NCI-H524 treated with DMSO at 0.1 percent for 48 hours (cell line): Measurements from ENCODE around the gene AFAP1L2.

ENCODE experiments used
- DNase-seq: peaks from one replicate; lab custom pipeline; 2025; lab: John Stamatoyannopoulos, UW

The AFAP1L2 gene

DNA sequence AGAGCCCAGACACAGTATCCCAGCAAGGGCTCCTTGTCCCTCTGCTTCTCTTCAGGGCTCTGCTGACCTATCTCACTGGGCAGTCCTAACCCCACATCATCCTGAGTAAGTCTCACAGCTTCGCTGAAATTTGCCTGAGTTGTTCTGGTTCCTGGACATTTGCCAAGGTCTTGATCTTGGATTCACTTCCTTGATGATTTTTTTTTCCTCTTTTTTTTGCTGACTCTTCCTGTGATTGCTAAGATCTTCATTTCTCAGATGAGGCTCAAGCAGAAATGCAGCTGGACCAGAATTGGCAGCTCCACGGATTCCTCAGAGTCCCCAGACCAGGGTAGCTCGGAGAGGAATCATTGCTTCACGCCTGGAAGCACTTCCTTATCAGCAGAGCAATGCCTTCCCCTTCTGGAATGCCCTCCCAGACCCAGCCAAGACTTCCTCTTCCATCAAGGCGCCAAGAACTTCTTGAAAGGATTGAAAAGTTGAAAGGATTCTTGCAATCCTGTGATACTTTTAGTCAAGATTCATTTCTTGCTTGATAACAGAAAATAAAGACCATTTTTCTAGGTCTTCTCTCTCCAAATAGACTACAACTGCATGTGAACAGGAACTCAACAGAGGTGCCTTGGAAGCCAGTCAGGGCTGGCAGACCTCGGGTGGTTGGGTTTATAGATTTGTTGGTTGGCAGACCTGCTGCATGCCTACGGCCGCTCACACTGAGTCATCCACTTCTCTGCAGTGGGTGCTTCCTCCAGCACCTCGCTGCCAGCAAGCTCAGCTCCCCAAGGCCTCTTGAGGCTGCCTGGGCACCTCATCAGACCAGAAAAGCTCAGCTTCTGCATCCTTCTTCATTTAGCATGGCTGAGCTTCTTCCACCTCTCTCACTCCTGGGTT is 8.8 kb upstream of the AFAP1L2 start:
- DNase-seq = no peak

DNA sequence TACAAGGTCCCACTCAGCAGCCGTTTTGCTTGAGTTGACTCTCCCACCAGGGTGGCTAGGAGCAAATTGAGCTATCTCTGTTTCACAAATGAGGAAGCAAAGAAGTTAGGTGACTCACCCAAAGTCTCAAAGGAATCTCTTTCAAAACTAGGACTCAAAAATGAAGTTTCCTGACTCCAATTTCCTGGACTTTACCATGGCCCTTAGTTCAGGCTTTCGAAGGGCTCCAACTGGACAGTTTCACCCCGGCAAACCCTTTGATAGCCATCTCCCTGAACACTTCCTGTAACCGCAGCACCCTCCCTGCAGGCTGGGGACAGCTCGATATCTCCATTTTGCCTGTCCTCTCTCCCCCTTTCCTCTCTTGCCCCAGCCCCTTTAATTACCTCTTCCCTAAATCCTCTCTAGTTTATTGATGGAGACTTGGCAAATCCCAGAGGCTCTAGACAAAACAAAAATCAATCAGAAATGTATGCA is 4.7 kb upstream of the AFAP1L2 start:
- DNase-seq = no peak

DNA sequence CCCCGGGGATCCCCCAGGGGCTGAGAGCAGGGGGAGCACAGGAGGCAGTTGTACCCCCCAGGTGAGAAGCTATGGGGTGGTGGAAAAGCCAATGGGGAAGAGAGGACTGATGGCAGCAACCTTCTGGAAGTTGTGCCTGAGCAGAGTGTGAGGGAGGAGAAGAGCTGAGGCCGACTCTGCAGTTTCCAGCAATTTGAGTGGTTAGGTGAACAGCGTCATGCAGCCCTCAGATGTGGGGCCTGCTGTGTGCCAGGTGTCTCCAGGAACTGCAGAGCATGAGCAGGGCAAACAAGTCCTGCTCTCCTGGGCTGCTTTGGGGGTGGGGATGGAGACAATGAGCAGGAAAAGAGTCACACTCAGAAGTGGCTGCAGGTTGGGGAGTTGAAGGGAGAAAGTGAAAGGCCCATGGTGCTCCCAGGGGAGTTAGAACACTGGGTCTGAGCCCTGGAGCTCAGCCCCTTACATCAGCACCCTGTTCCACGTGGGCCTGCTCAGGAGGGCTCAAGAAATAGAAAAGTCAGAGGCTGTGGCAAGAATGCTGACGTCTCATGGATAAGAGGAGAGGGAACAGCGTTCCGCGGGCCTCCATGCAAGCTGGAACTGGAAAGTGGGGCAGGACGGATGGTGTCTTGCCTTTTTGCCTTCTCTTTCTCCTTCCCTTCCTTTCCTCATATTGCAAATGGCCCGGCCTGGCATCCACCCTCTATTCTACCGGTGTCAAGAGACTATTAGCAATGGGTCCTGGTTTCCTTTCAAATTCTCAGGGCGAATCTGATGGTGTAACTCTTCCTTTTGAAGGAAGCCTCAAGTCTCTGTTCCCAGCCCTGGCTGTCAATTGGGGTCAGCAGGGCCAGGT is 4.0 kb upstream of the AFAP1L2 start:
- no peak for DNase-seq

- no peak for DNase-seq
Measured at GRCh38 chr10:114406455-114406854, 2.2 kb upstream of the AFAP1L2 start.

DNA sequence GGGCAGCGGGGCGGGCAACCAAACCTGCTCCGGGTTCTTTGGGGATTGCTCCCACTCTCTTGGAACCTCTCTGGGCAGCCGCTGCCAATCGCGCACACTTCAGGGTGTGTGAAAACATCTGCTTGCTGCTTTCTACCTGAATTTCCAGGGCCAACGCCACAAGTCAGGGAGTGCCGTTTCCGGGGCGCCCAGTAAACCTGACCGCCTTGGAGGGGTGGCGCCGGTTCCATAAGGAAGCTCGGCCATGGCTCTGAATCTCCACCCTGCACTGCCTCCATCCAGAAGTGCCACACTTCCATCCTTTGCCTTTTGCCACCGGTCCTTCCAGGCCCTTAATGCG is 679 bp upstream of the AFAP1L2 start:
- no peak for DNase-seq

DNA sequence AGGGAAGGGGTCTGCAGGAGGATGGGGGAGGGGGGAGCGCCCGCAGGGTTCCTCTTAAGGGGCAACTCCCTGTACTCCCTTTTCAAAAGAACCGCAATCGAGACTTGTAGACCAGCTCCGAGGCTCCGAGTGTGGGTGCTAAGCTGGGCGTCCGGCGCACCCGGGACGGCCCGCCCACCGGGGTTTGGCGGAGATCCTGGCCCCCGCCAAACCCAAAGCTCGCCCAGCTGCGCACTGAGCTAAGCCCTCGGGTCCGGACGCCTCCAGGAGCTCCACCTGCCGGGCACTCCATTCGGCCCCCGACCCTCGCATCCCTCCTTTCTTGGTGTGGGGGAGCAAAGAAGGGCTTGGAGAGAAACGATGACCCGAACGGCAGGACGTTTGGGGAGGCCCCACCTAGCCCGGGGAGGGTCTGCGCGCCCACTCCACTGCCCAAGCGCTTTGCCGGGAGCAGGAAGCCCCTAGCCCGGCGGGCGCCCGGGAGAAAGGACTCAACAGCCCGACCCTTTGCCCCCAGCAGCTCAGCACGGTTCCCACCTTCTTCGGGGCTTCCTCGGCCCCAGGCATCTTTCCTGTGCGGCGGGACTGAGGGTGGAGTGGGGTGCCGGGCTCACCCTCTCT is 651 bp downstream of the AFAP1L2 start:
- DNase-seq = no peak

- DNase-seq = no peak
Measured at GRCh38 chr10:114402871-114403540, 1.3 kb downstream of the AFAP1L2 start.

GRCh38 chr10:114402233-114402632 is 2.1 kb downstream of the AFAP1L2 start:
- no peak for DNase-seq

DNA sequence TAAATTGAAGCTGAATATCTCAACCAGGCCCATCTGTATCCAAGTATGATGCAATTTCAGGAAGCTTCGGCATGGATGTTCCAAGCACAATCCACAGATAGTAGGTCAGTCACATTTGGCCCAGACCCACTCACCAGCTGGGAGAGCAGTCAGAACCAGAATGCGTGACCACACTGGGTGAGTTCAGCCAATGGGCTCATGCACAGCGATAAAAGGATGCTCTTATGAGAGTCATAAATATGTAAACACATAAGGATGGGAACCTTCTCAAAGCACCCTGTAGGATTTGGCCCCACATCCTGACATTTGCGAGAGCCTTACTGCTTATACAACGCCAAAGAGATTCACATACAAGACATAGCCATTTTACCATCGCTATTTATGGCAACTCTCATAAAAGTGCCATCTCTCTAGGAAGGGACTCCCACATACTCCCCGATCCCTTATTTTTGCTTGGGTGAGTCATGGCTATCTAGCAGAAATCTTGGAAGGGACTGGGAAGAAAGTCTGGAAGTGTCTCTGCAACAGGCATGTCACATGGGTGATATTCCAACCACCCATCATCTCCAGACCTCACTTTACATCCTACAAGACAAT is 3.0 kb downstream of the AFAP1L2 start:
- no peak for DNase-seq

GRCh38 chr10:114400091-114400490 is 4.2 kb downstream of the AFAP1L2 start:
- DNase-seq = no peak

GRCh38 chr10:114399576-114399975 is 4.7 kb downstream of the AFAP1L2 start:
- no peak for DNase-seq

GRCh38 chr10:114398587-114399331 is 5.5 kb downstream of the AFAP1L2 start:
- no peak for DNase-seq

DNA sequence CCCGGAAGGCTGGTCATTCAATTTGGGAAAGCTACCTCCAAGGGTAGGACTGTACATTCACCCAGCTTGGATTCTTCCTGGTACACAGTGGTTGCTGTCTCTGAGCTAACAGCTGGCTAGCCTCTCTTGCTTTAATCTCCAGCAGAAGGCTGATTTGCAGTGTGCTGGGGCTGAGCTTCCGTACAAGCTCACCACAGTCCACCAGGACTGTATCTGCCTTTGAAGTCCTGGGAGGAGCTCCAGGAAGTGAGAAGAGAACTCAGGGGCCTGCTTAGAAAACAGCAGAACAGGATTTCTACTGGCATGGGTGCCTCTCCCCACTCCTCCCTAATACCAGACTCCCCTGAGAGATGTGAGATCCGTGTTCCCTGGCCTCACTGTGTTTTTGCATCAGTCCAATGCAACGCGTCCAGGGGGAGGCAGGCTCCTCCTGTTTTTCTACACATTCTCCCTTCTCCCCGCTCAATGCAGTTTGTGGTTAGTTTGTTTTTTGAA is 6.6 kb downstream of the AFAP1L2 start:
- no peak for DNase-seq

- no peak for DNase-seq
Measured at GRCh38 chr10:114396464-114396863, 7.8 kb downstream of the AFAP1L2 start.

DNA sequence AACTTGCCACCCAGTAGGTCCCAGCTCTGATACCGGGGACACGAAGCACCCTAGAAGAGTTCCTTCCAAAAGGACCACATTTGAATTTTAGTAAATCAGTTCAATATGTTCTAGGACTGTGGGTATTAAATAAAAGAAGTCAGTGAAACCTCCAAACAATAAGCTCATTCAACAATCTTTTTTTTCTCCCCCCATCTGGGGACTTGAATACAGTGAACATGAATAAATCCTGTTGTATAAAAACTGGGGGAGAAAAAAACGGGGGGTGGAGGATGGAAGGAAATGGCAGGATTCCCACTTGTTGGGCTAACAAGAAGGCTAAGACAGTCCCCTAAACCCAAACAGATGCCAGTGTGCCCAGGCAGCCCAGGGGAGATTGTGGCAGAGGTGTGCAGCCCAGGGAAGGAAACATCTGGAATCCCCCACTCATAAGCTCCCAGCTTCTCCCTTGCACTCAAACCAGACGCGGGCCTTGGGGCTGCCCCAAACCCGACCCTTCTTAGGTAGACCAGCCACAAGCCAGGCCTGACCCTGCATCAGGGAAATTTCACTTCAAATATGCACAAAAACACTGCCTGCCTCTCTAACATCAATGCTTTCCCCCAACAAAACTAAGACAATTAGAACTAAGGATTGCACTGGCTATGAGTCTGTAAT is 8.8 kb downstream of the AFAP1L2 start:
- DNase-seq = no peak

DNA sequence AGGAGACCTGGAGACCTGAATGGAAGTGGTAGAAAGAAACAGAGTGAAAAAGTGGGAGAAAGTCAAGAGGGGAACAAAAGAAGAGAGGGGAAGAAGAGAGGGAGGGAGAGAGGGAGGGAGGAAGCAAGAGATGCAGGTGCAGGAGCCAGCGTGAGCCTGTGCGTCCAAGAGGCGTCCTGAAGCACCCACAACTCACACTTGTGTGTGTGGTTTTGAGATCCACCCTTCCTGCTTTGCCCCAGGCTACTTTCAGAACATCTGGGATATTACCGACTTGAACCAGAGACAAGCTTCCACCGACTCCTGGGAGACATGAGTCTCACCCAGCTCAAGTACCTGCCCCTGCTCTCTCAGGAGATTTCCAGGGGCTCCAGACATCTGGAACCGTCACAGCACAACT is 9.8 kb downstream of the AFAP1L2 start:
- no peak for DNase-seq

GRCh38 chr10:114393886-114394285 is 10.4 kb downstream of the AFAP1L2 start:
- DNase-seq = no peak

DNA sequence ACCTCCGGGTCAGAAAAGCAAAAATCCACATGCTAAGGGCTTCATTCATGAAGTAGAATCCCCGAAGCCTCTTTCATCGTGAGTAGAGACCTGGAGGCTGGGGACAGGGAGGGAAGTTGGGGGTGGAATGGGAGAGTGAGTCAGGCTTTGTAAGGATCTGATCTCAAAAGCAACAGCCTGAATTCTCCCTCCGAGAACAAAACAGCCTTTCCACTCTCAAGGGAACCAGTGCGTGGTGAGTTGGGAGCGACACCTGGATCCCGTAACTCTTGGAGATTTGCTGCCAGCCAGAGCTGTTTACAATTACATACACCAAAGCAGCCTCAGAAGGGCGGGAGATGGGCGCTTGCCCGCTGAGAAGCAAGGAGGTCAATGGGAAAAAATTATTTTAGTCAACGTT is 10.8 kb downstream of the AFAP1L2 start:
- no peak for DNase-seq

DNA sequence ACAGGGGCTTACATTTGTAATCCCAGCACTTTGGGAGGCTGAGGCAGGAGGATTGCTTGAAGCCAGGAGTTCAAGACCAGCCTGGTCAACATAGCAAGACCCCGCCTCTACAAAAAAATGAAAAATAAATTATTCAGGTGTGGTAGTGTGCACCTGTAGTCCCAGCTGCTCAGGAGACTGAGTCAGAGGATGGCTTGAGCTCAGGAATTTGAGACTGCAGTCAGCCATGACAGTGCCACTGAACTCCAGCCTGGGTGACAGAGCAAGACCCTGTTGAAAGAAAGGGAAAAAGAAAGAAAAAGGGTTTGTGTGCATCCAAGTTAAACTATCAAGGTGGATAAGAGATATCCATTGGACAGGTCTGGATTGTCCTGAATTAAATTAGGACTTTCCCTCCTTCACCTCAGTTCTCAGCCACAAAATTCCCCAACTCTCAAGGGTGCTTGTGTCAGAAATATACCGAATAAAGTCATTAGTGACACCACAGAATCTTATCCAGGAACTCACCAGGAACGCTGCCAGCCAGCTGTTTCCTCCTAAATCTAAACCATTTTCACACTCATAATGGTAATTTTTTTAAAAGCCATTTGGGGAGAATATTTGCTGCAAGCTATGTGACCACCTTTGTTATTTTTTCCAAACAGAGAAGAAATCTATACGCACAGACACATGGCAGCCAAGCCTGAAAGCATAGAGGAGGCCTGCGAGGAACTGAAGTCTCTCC is 12.0 kb downstream of the AFAP1L2 start:
- no peak for DNase-seq

DNA sequence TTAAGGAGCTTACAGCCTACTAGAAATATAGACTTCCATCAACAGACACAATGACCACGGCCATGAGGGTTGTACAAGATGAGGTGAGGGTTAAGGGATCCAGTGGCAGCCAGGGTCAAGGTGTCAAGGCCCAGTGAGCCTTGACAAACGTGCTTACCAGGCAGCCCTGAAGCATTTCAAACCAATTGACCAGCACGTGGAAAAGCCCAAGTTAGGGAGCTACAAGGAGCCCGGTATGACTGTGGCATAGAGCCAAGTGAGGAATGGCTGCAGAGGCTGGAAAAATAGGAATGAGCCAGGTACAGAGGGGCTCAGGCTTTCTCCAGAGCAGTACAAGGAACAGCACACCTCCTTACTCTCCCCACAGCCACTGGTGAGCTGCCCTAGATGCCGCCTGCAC is 12.7 kb downstream of the AFAP1L2 start:
- DNase-seq = no peak
